Measurements from ENCODE around the gene MEST. TPM values are rescaled to one million over a fixed set of nuclear protein-coding genes. Genes with fewer than 3 reads are reported as not detected.
A peak's percentile ranks its signal among the peaks of the same experiment; 100 is the strongest.
"Not testable (repeated sequence)": the region's sequence is repeated elsewhere in the genome, so short reads cannot be mapped to it uniquely, and the experiment has no call there.

The MEST gene
- 149 and 223 TPM in 2 replicates for total RNA-seq (2014; rRNA removed; shearing (Covaris generic))

GRCh38 chr7:130491841-130492522 is at the start of gene MEST:
Gene MEST (plus strand): TSS chr7:130492085. CDS start chr7:130492314, 229 bp downstream.
- peak within 1 kb of the TSS; percentile 58 for H3K4me3 ChIP-seq
- DNase-seq (ENCODE audit: low read depth in 1 of 2, low spot score in 2 of 2) = peak in 1 of 2 experiments; percentile 34
- no peak within 1 kb of the TSS for H3K27ac ChIP-seq

DNA sequence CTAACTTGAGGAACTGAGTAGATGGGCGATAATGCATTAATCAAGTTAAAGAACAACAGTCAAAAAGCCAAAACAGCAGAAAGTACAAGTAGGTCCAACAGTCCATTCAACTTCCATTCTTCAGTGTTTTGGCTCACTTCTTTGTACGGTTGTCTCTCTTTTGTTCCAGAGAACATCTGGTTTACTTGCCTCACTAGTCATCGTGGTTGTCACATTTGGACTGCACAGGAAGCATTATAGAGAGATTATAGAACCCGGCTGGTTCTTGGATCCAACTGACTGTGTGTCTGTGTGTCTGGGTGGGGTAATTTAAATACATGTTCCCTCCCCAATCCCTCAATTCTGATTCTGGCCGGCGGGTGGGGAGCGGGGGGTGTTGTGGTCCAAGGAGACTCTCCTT is 49.3 kb upstream of the MEST start:
- no peaks in the 10 kb centered on the region for H3K27me3 ChIP-seq (replicated peaks)
- H3K4me1 ChIP-seq (replicated peaks) = peaks cover 14% of the 10 kb centered on the region
- DNase-seq (ENCODE audit: low read depth in 1 of 2, low spot score in 2 of 2) = no peak
- H3K36me3 ChIP-seq = peaks cover 4% of the 10 kb centered on the region
- no peak overlapping the region for H3K27ac ChIP-seq
- H3K4me3 ChIP-seq = no peak overlapping the region
- H3K9me3 ChIP-seq (replicated peaks) = no peaks in the 10 kb centered on the region

More at GRCh38 chr7:130491841-130492522, at the start of gene MEST:
- Histone ChIP-seq H3K36me3 (no peaks in the 10 kb centered on the region), H3K9me3 (replicated peaks) (peaks cover 7% of the 10 kb centered on the region; the same call in 1 of the 2 replicates), H3K4me1 (replicated peaks) (peaks cover 31% of the 10 kb centered on the region), H3K27me3 (replicated peaks) (no peaks in the 10 kb centered on the region)

GRCh38 chr7:130444234-130444633 is 47.7 kb upstream of the MEST start:
- Histone ChIP-seq H3K36me3 (peaks cover 4% of the 10 kb centered on the region), H3K27ac (no peak overlapping the region), H3K9me3 (replicated peaks) (no peaks in the 10 kb centered on the region), H3K4me3 (no peak overlapping the region), H3K27me3 (replicated peaks) (no peaks in the 10 kb centered on the region), H3K4me1 (replicated peaks) (peaks cover 14% of the 10 kb centered on the region)
- DNase-seq (ENCODE audit: low read depth in 1 of 2, low spot score in 2 of 2) = no peak

DNA sequence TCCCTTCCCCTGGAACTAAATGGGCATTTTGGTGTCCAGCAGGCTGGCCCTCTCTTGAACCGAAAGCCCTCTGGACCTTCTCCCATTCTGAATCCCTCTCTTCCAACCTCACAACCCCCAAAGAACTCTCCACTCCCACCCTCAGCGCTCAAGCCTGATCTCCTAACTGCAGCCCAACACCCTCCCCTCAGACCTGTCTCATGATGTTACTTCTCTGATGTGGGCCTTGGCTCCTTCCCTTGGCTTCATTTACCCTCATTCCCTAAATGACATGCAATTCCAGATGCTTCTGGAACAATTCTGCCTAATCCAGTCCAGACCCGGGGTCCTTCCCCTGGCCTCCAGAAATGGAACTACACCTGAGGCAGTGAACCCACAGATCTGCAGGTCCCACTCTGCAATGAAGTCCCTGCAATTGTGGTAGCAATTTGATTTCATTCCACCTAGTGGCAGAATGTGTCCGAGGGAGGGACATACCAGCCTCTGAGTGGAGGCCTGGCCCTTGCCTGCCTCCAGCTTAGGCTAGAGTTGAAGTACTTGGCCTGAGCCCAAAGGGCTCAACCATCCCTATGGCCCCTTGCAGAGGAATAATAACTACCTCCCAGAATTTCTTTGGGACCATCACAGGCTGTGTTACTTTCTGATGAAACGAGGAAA is 47.0 kb upstream of the MEST start:
- Histone ChIP-seq H3K4me3 (no peak overlapping the region), H3K9me3 (replicated peaks) (no peaks in the 10 kb centered on the region), H3K27ac (no peak overlapping the region), H3K36me3 (peaks cover 4% of the 10 kb centered on the region), H3K27me3 (replicated peaks) (no peaks in the 10 kb centered on the region), H3K4me1 (replicated peaks) (peaks cover 14% of the 10 kb centered on the region)
- DNase-seq (ENCODE audit: low read depth in 1 of 2, low spot score in 2 of 2) = no peak

- Histone ChIP-seq H3K27me3 (replicated peaks) (no peaks in the 10 kb centered on the region), H3K9me3 (replicated peaks) (no peaks in the 10 kb centered on the region), H3K4me3 (no peak overlapping the region), H3K27ac (no peak overlapping the region), H3K36me3 (no peaks in the 10 kb centered on the region), H3K4me1 (replicated peaks) (peaks cover 5% of the 10 kb centered on the region)
- DNase-seq (ENCODE audit: low read depth in 1 of 2, low spot score in 2 of 2) = no peak
These were observed 45.6 kb upstream of the MEST start for GRCh38 chr7:130446259-130446658.

DNA sequence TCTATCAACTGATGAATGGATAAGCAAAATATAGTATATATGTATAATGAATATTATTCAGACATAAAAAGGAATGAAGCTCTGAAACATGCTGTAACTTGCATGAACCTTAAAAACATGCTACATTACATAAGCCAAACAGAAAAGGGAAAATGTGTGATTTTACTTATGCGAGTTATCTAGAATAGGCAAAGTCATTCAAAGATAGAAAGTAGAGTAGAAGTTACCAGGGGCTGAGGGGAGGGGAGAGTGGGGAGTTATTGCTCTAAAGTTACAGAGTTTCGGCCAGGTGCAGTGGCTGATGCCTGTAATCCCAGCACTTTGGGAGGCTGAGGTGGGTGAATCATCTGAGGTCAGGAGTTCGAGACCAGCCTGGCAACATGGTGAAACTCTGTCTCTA is 40.5 kb upstream of the MEST start:
- H3K27ac ChIP-seq; H3K27me3 ChIP-seq (replicated peaks); H3K36me3 ChIP-seq; DNase-seq (ENCODE audit: low read depth in 1 of 2, low spot score in 2 of 2); H3K4me3 ChIP-seq; H3K4me1 ChIP-seq (replicated peaks); H3K9me3 ChIP-seq (replicated peaks): not testable (repeated sequence)

GRCh38 chr7:130452951-130453350 is 38.9 kb upstream of the MEST start:
- no peaks in the 10 kb centered on the region for H3K27me3 ChIP-seq (replicated peaks)
- no peaks in the 10 kb centered on the region for H3K9me3 ChIP-seq (replicated peaks)
- no peaks in the 10 kb centered on the region for H3K36me3 ChIP-seq
- DNase-seq (ENCODE audit: low read depth in 1 of 2, low spot score in 2 of 2) = no peak
- no peaks in the 10 kb centered on the region for H3K4me1 ChIP-seq (replicated peaks)
- H3K4me3 ChIP-seq = no peak overlapping the region
- no peak overlapping the region for H3K27ac ChIP-seq

DNA sequence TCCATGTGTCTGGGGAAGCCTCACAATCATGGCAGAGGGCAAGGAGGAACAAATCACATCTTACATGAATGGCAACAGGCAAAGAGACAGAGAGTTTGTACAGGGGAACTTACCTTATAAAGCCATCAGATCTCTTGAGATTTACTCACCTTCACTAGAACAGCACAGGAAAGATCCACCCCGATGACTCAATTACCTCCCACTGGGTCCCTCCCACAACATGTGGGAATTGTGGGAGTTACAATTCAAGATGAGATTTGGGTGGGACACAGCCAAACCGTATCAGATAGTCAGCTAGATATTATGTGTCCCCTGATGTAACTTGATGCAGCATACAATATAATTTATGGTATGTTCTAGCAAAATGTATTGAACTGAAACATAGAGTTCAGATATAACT is 36.9 kb upstream of the MEST start:
- Histone ChIP-seq H3K36me3 (no peaks in the 10 kb centered on the region), H3K27me3 (replicated peaks) (no peaks in the 10 kb centered on the region), H3K27ac (no peak overlapping the region), H3K4me1 (replicated peaks) (no peaks in the 10 kb centered on the region), H3K9me3 (replicated peaks) (peaks cover 4% of the 10 kb centered on the region; the same call in 1 of the 2 replicates), H3K4me3 (no peak overlapping the region)
- no peak for DNase-seq (ENCODE audit: low read depth in 1 of 2, low spot score in 2 of 2)

DNA sequence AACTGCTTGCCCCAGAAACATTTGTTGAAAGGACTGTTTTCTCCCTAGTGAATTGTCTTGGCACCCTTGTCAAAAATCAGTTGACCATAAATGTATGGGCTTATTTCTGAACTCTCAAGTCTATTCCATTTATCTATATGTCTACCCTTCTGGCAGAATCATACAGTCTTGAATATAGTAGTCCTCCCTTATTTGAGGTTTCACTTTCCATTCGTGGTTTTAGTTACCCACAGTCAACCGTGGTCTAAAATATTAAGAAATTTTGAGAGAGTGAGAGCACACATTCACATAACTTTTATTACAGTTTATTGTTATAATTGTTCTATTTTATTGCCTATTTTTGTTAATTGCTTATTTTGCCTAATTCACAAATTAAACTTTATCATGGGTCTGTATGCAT is 33.6 kb upstream of the MEST start:
- no peaks in the 10 kb centered on the region for H3K36me3 ChIP-seq
- no peaks in the 10 kb centered on the region for H3K4me1 ChIP-seq (replicated peaks)
- no peaks in the 10 kb centered on the region for H3K27me3 ChIP-seq (replicated peaks)
- no peak for DNase-seq (ENCODE audit: low read depth in 1 of 2, low spot score in 2 of 2)
- H3K9me3 ChIP-seq (replicated peaks) = peaks cover 4% of the 10 kb centered on the region; the same call in 1 of the 2 replicates
- no peak overlapping the region for H3K4me3 ChIP-seq
- no peak overlapping the region for H3K27ac ChIP-seq

- no peak overlapping the region for H3K27ac ChIP-seq
These were observed 30.6 kb upstream of the MEST start for GRCh38 chr7:130461272-130461671.

DNA sequence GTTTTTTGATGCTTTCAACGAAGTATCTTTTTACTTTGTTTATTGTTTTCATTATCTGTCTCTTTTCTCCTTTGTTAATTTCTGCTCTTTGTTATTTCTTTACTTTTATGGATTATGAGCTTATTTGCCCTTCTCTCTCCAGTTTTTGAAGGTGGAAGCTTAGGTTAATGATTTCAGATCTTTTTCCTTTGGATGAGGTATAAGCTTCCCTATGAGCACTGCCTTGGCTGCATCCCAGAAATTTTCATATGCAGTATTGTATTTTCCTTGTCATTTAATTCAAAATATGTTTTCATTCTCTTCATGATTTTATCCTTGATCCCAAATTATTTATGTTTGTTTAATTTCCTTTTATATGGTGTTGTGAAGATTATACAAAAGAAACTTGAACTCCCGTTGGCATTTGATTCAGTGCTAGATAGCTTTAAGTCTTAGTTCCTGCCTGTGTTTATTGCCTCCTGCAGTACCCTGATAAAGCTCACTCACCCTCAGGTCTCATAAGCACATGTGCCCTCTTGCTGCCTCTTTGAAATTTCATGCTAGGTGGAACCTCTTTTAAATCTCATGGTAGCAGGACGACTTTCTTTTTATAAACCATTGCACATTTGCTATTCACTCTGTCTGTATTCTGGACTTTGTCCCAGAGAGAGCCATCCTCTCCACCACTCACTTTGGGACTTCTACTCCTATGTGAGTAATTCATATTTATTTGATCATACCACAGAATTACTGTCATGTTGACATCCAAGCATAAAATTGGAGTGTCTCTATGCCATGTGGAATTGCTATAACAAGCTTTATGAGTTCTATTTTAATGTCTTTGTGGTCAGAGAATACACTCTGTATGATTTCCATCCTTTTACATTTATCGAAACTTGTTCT is 28.1 kb upstream of the MEST start:
- no peak overlapping the region for H3K27ac ChIP-seq
- peaks cover 4% of the 10 kb centered on the region; the same call in 1 of the 2 replicates for H3K9me3 ChIP-seq (replicated peaks)
- DNase-seq (ENCODE audit: low read depth in 1 of 2, low spot score in 2 of 2) = no peak
- no peaks in the 10 kb centered on the region for H3K4me1 ChIP-seq (replicated peaks)
- no peaks in the 10 kb centered on the region for H3K36me3 ChIP-seq
- H3K4me3 ChIP-seq = no peak overlapping the region
- no peaks in the 10 kb centered on the region for H3K27me3 ChIP-seq (replicated peaks)

More at GRCh38 chr7:130461272-130461671, 30.6 kb upstream of the MEST start:
- DNase-seq (ENCODE audit: low read depth in 1 of 2, low spot score in 2 of 2) = no peak
- H3K4me1 ChIP-seq (replicated peaks) = no peaks in the 10 kb centered on the region
- no peaks in the 10 kb centered on the region for H3K27me3 ChIP-seq (replicated peaks)
- H3K4me3 ChIP-seq = no peak overlapping the region
- H3K9me3 ChIP-seq (replicated peaks) = peaks cover 4% of the 10 kb centered on the region; the same call in 1 of the 2 replicates
- H3K36me3 ChIP-seq = no peaks in the 10 kb centered on the region

DNA sequence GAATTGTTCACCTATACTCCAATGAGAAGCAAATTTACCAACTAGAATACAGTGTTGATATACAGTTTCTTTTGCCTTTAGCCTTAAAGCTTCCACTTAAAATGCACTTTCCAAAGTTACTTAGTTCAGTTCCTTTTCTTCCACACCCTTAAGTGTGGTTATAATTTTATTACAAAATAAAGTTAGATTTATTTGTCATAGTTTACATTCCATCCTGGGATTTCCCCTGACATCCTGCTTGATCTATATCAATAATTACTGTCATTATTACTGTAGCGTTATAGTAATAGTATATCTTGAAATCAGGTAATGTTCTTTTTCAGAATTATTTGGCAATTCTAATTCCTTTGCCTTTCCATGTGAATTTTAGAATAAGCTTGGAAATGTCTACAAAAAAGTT is 23.3 kb upstream of the MEST start:
- Histone ChIP-seq H3K9me3 (replicated peaks) (no peaks in the 10 kb centered on the region), H3K4me1 (replicated peaks) (no peaks in the 10 kb centered on the region), H3K36me3 (no peaks in the 10 kb centered on the region), H3K27ac (no peak overlapping the region), H3K4me3 (no peak overlapping the region), H3K27me3 (replicated peaks) (no peaks in the 10 kb centered on the region)
- DNase-seq (ENCODE audit: low read depth in 1 of 2, low spot score in 2 of 2) = no peak

DNA sequence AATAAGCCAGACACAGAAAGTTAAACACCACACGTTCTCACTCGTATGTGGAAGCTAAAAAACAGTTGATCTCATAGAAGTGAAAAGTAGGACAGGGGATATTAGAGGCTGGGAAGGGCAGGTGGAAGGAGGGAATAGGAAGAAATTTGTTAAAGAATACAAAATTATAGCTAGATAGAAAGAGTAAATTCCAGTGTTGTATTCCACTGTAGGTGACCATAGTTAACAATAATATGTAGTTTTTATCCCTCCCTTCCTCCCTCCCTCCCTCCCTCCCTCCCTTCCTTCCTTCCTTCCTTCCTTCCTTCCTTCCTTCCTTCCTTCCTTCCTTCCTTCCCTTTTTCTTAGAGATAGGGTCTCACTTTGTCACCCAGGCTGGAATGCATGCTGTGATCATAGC is 19.9 kb upstream of the MEST start:
- Histone ChIP-seq H3K4me1 (replicated peaks) (no peaks in the 10 kb centered on the region), H3K9me3 (replicated peaks) (no peaks in the 10 kb centered on the region), H3K27me3 (replicated peaks) (no peaks in the 10 kb centered on the region), H3K36me3 (no peaks in the 10 kb centered on the region), H3K4me3 (no peak overlapping the region), H3K27ac (no peak overlapping the region)
- DNase-seq (ENCODE audit: low read depth in 1 of 2, low spot score in 2 of 2) = no peak

DNA sequence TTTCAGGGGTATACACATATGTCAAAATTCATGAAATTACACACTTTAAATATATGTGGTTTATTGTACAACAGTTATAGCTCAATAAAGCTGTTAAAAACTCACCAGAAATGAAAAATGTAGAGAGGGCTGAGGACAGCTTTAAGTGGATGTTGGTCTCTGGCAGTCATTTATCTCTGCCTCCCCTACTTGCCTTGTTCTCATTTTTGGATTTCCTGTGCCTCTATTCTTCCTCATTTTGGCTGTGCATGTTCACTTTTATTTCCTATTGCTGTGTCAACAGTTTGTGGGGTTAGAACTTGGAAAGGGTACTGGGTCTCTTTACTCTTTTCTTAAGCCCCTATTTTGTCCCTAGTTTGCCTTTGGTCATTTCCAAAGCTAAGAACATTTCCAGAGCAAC is 18.6 kb upstream of the MEST start:
- Histone ChIP-seq H3K27ac (no peak overlapping the region), H3K4me3 (no peak overlapping the region), H3K4me1 (replicated peaks) (no peaks in the 10 kb centered on the region), H3K36me3 (no peaks in the 10 kb centered on the region), H3K9me3 (replicated peaks) (no peaks in the 10 kb centered on the region), H3K27me3 (replicated peaks) (no peaks in the 10 kb centered on the region)
- no peak for DNase-seq (ENCODE audit: low read depth in 1 of 2, low spot score in 2 of 2)
